ENCODE data around the gene BSCL2. TPM values are rescaled to one million over a fixed set of nuclear protein-coding genes. Genes with fewer than 3 reads are reported as not detected.

BSCL2 gene
- total and polyA plus RNA-seq, 2 donors (not counting 3 experiments of a cell fraction or from before 2014, with no cell fraction given) = 31.1 to 94.8 TPM

- no peak for FAIRE-seq
- no TSS peak for BruUV-seq (replicated peaks)
- H4K20me1 ChIP-seq (replicated peaks; ENCODE audit: control insufficient read depth, extremely low read depth, insufficient read depth, low read length) = no peaks in the 10 kb centered on the region
Measured at GRCh38 chr11:62719302-62719978, 12.2 kb upstream of the BSCL2 start.

More at GRCh38 chr11:62719302-62719978, 12.2 kb upstream of the BSCL2 start:
- intact Hi-C loops (cut with micrococcal nuclease) (no loop called here), dilution Hi-C loops (cut with MboI; ENCODE audit: extremely low pct_ligation_motif_present, low sequenced_read_pairs) (no loop called here)
- no peak for TF ChIP-seq FOS (IDR thresholded peaks at IDR 0.05; ENCODE audit: borderline replicate concordance, insufficient read depth, low read length)
- no peak for TF ChIP-seq POLR2AphosphoS5 (IDR thresholded peaks at IDR 0.05; ENCODE audit: insufficient read depth, low read depth, low read length)
- no peak for TF ChIP-seq MYC (IDR thresholded peaks at IDR 0.05; ENCODE audit: low read depth, low read length)
- no peak for TF ChIP-seq CTCF (IDR thresholded peaks at IDR 0.05; ENCODE audit: extremely low read depth in 1 of 2, insufficient read depth in 1 of 2, low read depth in 1 of 2, low read length in 2 of 2)
- no peak for TF ChIP-seq JUN (IDR thresholded peaks at IDR 0.05; ENCODE audit: borderline replicate concordance, insufficient read depth, insufficient read length, low read depth)
- no peak for TF ChIP-seq GATA2 (IDR thresholded peaks at IDR 0.05; ENCODE audit: insufficient read depth, insufficient read length, low read depth, low read length)
- no peak for TF ChIP-seq POLR2A (IDR thresholded peaks at IDR 0.05; ENCODE audit: low read depth, low read length)
- H3K9me1 ChIP-seq (replicated peaks; ENCODE audit: control insufficient read depth, extremely low read depth, insufficient read depth, low read length) = no peaks in the 10 kb centered on the region
- CTCF ChIA-PET = no interaction called here
- no peak for DNase-seq (ENCODE audit: low read depth, low spot score)
- no peak overlapping the region for H2AFZ ChIP-seq (ENCODE audit: low read depth, low read length)
- peaks cover 64% of the 10 kb centered on the region for H3K79me2 ChIP-seq (ENCODE audit: control insufficient read depth, insufficient read depth, low read length)
- peaks cover 46 to 64% of the 10 kb centered on the region in 2 experiments for H3K36me3 ChIP-seq (ENCODE audit: control insufficient read depth in 2 of 2, extremely low read depth in 1 of 2, insufficient read depth in 2 of 2, low read length in 2 of 2)
- H3K9ac ChIP-seq (replicated peaks; ENCODE audit: extremely low read depth, insufficient read depth, low read length) = no peak overlapping the region
- no peaks in the 10 kb centered on the region for H3K27me3 ChIP-seq (ENCODE audit: control insufficient read depth in 2 of 2, insufficient read depth in 2 of 2, low read length in 2 of 2)
- H3K4me1 ChIP-seq (ENCODE audit: control insufficient read depth, extremely low read depth, insufficient read depth, low read length) = peaks cover 5% of the 10 kb centered on the region
- H3K9me3 ChIP-seq (replicated peaks; ENCODE audit: control insufficient read depth, insufficient read depth, low read length) = no peaks in the 10 kb centered on the region
- POLR2A ChIA-PET = no interaction called here
- H3K4me3 ChIP-seq (replicated peaks in 1 of 3; ENCODE audit: insufficient read depth in 1 of 3, low read depth in 1 of 3, low read length in 3 of 3) = no peak overlapping the region
- no peak overlapping the region for H3K4me2 ChIP-seq (ENCODE audit: insufficient read depth, low read length)
- H3K27ac ChIP-seq (ENCODE audit: insufficient read depth, low read depth, low read length) = no peak overlapping the region

Data from endothelial cell of umbilical vein (primary cell).